Central memory CD4-positive, alpha-beta T cell (primary cell): ENCODE measurements around the gene GUCD1.
A peak's percentile ranks its signal among the peaks of the same experiment; 100 is the strongest.
"Not testable (repeated sequence)": the region's sequence is repeated elsewhere in the genome, so short reads cannot be mapped to it uniquely, and the experiment has no call there.

Experiments
- DNase-seq: peaks from one replicate; pipeline ENCODE4 v3.0.0; 2022

The GUCD1 gene

GRCh38 chr22:24563246-24563645, 8.3 kb upstream of the GUCD1 start:
- DNase-seq = no peak

- DNase-seq = no peak
These were observed 4.5 kb upstream of the GUCD1 start for GRCh38 chr22:24559471-24559870.

- DNase-seq = peak; percentile 96
These were observed 464 bp upstream of the GUCD1 start, which contains the start of gene SNRPD3 for GRCh38 chr22:24555165-24556039. TSS of gene SNRPD3 (plus strand) at chr22:24555999. CDS start at chr22:24557675, 1,676 bp downstream.

- DNase-seq = no peak
These were observed 1.2 kb downstream of the GUCD1 start for GRCh38 chr22:24553597-24554312.

GRCh38 chr22:24552503-24553286, 2.2 kb downstream of the GUCD1 start:
- not testable (repeated sequence) for DNase-seq

- DNase-seq = no peak
These were observed 4.0 kb downstream of the GUCD1 start for GRCh38 chr22:24550902-24551435.

- DNase-seq = no peak
These were observed 4.7 kb downstream of the GUCD1 start for GRCh38 chr22:24550028-24550901.

GRCh38 chr22:24548812-24549211, 6.1 kb downstream of the GUCD1 start:
- DNase-seq = no peak

GRCh38 chr22:24543679-24544243, 11.2 kb downstream of the GUCD1 start:
- no peak for DNase-seq

GRCh38 chr22:24543185-24543601, 11.7 kb downstream of the GUCD1 start:
- no peak for DNase-seq

GRCh38 chr22:24542641-24543040, 12.3 kb downstream of the GUCD1 start:
- DNase-seq = no peak

GRCh38 chr22:24541681-24542515, 13.0 kb downstream of the GUCD1 start:
- DNase-seq = no peak

GRCh38 chr22:24540470-24540869, 14.5 kb downstream of the GUCD1 start:
- no peak for DNase-seq

- no peak for DNase-seq
These were observed 18.8 kb downstream of the GUCD1 start for GRCh38 chr22:24536089-24536488.

- DNase-seq = no peak
These were observed 19.6 kb downstream of the GUCD1 start for GRCh38 chr22:24535348-24535747.

- no peak for DNase-seq
These were observed 22.9 kb downstream of the GUCD1 start for GRCh38 chr22:24532075-24532474.

- DNase-seq = not testable (repeated sequence)
These were observed 24.0 kb downstream of the GUCD1 start for GRCh38 chr22:24530968-24531367.

- DNase-seq = no peak
These were observed 25.0 kb downstream of the GUCD1 start for GRCh38 chr22:24529898-24530297.

- no peak for DNase-seq
These were observed 28.7 kb downstream of the GUCD1 start for GRCh38 chr22:24526191-24526590.

- peak; percentile 60 for DNase-seq
These were observed 29.4 kb downstream of the GUCD1 start for GRCh38 chr22:24525416-24526037.
